Measurements from ENCODE around the gene MAPKAPK2.

The MAPKAPK2 gene

DNA sequence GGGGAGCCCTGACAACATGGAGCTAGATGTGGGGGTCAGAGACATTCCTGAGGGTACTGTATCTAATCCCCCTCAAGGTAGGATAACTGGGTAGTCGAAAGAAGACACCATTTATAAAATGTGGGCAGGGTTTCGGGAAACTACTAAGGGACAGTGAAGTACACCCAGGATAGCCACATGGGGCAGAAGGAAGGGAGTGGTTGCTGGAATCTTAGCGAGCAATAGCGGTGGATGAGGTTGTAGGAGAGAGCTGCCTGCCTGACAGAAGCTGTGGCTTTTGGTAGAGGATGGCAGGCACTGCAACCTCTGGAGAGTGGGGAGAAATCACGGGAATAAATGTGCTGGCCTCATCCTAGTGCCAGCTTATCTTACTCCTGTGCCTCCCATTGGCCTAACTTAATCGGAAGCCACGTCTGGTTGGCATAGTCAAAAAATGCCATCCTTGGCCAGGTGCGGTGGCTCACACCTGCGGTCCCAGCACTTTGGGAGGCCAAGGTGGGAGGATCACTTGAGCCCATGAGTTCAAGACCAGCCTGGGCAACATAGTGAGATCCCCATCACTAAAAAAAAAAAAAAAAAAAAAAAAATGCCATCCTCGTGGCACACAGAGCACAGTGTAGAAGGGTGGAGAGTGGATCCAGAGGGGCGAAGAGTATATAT, 23.4 kb upstream of the MAPKAPK2 start:
- DNase-seq (ENCODE audit: low spot score), result no peak

DNA sequence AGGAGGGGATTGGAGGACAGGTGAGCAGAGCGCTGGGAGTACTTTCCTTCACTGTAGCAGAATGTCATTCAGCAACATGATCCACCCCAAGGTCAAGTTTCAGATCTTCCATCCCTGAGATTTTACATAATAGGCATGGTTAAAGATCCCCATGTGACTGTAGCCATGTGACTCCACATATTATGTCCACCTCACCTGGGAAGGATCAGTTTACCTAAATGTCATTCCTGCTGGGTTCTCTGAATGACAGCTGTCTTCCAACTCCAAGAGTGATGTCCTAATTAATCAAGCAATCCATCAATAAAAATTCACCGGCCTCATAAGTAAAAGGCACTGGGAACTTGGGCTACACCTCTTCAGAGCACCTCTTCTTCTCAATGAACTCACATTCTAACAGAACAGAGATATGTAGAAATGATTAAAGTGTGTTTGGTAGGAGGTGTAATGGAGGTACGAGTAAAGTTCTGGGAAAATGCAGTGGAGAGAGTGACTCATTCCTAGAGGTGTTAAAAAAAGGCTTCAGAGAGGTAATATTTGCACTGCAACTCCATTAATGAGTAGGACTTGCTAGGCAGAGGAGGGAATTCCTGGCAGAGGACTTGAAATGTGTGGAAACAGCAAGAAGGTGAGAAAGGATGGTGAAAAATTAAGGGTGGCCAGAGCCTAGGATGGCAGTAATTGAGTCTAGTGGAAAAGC, 22.2 kb upstream of the MAPKAPK2 start:
- no peak for DNase-seq (ENCODE audit: low spot score)

DNA sequence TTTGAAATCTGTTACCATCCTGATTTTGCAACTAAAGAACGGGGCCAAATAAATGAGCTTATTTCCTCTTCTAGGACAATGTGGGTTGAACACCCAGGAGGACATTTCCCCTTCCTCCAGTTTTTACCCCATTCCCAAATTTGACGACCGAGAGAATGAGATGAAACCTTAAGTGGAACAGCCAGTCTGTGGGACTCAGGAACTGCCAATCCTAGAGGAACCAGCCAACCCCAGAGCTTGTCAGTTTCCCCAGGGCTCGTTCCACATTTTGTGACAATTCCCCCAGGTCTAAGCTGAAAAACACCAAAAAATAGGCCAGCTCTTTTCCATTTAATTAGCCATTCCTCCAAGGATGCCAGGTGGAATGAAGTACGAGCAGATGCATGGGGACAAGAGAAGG, 21.3 kb upstream of the MAPKAPK2 start:
- no peak for DNase-seq (ENCODE audit: low spot score)

DNA sequence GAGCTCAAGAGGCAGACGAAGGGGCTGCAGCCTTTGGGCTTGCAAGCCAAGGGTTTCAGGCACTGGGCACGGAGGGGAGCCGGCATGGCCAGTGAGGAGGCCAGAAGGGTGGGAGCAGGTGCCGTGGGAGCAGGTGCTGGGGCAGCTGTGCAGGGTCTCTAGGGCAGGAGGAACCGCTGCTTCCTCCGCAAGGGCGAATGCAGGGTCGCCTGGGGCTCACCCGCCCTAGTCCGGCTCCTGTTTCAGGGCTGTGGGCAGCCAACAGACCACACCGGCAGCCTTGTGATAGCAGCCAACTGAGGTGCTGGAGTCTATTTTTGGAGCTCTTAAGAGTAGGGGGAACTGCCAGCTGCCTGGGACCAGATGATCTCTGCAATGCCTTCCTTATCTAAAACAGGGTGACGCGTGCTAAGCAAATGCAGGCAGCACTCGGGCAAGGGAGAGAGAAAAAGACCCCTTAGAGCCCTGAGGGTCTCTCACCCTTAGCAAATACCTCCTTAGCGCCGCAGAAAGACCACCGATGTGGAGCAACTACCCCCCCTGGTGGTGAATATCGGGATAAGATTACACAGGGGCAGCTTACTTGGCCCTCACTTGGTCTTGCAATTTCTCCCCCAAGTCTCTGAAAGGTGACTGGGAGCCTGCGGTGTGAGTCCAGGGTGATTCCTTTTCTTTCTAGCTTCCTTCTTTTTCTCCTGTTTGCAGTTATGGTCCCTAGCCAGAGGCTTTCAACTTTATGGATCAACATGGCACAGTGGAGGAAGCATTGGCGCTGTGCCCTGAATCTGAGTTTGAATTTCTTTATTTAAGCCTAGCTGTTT, 20.7 kb upstream of the MAPKAPK2 start:
- DNase-seq (ENCODE audit: low spot score), result peak; percentile 77

DNA sequence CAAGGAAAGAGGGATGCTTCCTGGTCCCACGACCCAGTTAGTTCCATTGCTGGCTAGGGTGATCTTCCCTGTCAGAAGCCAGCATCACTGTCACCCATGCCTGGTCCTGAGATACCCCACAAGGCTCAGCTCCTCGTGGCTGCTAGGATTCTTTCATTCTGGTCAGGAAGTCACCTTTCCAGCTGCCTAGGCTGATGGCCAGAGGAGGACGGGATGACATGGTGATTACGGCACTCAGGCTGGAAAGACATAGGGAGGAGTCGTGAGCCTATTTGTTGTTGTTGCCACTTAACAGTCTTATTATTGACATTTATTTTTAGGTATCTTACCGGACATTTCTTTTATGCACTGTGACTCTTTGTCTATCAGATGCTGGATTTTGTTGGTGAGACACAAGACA, 20.0 kb upstream of the MAPKAPK2 start:
- DNase-seq (ENCODE audit: low spot score), result no peak

DNA sequence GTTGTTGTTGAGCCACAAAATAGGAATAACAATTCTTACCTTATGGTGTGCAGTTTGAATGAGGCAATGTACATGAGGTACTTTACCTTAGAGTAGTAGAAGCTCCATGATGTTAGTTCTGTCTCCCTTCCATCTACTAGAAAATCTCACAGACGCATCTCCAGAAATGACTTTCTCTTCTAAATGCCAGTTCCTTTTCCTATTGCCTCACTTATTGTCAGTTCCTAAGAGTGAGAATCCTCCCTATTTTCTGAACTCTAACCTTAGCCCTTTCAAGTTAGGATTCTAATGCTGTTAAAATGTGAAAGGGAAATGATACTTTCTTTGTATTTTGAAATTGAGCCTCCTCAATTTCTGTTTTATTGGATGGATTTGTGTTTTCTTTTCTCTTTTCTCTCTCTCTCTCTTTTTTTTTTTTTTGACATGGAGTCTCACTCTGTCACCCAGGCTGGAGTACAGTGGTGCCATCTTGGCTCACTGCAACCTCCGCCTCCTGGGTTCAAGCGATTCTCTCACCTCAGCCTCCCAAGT, 18.6 kb upstream of the MAPKAPK2 start:
- DNase-seq (ENCODE audit: low spot score), result no peak

DNA sequence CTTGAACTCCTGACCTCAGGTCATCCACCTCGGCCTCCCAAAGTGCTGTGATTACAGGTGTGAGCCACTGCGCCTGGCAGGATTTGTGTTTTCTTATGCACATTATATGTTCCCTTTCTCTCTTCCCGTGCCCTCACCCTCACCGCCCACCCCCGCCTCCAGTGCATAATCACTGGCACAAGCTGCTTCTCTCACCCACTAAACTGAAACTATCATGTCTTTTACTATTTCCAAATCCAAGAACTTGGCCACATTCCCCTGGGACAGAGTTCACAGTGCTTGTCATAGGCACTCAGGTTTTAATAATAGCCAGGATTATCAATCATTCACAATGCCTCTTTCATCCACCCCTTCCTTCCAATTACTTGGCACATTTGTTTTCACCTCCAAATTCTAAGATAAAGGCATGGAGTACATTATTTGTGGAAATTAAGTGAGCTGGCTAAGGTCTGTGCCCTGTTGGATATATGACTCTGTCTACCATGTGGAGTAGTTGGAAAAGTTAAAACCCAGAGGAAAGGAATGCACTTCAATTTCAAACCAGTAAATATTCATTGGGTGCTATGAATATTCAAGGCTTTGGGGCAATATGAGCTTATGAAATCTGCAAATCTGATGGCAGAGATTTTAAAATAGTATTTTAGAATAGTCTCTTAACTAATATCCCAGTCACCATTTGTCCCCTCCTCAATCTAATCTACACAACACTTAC, 17.6 kb upstream of the MAPKAPK2 start:
- DNase-seq (ENCODE audit: low spot score), result no peak

DNA sequence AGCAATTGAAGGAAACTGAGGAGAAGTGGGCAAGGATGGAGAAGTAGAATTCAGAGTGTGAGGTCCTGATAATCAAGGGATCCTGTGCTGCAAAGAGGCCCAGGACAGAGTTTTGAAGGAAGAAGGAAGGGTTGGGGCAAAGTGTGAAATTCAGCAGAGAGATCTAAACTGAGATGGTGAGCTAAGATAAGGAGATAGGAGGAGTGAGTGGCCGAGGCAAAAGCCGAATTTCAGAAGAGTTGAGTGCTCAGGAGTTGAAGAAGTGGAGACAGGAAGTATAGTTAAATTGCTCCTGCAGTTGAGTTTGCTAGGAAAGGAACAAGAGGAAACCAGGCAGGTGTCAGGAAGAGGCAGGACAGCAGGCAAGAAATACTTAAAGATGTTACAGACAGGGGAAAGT, 16.4 kb upstream of the MAPKAPK2 start:
- DNase-seq (ENCODE audit: low spot score), result no peak

DNA sequence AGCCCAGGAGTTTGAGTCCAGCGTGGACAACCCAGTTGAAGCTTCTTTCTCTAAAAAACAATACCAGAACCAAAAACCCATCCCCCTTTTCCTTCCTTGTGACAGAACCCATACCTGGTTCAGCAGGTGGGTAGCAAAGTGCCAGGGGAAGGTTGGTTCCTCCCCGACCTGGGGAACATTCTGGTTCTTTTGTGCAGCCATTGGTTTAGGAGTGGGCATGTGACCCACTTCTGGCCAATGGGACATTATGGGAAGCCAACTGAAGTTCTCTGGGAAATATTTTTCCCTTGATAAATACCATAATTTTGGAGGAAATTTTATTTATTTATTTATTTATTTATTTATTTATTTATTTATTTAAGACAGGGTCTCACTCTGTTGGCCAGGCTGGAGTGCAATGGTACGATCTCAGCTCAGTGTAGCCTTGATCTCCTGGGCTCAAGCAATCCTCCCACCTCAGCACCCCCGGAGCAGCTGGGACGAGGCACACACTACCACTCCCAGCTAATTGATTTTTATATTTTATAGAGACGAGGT, 15.8 kb upstream of the MAPKAPK2 start:
- DNase-seq (ENCODE audit: low spot score), result no peak

DNA sequence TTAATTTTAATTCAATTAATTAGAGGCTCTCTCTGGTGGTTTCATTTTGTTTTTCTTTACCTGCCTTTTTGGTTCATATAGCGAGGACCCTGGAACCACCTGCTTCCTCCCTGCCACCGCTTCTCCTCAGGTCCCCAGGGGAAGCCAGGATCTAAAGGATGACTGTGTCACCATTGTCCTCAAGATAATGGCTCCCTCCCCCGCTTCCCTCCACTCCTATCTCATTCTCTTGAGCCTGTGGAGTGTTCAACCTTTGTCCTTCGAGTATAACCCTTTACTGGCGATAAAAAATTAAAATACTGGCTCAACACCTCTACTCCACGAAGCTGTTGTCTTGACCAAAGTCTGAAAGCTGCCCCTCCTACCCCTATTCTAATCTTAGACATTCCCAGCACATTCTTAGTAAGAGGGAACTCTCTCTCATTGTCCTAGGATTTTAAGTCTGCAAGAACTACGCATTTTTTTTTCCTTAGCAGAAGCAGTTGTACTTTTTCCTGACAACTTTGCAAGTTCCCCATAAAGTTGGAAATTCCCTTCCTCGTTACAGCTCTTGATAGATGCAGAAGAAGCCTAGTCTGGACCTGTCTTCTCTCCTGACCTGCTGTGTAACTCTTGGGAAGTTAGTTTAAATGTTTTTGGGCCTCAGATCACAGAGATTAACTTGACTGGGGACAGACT, 12.6 kb upstream of the MAPKAPK2 start:
- no peak for DNase-seq (ENCODE audit: low spot score)

DNA sequence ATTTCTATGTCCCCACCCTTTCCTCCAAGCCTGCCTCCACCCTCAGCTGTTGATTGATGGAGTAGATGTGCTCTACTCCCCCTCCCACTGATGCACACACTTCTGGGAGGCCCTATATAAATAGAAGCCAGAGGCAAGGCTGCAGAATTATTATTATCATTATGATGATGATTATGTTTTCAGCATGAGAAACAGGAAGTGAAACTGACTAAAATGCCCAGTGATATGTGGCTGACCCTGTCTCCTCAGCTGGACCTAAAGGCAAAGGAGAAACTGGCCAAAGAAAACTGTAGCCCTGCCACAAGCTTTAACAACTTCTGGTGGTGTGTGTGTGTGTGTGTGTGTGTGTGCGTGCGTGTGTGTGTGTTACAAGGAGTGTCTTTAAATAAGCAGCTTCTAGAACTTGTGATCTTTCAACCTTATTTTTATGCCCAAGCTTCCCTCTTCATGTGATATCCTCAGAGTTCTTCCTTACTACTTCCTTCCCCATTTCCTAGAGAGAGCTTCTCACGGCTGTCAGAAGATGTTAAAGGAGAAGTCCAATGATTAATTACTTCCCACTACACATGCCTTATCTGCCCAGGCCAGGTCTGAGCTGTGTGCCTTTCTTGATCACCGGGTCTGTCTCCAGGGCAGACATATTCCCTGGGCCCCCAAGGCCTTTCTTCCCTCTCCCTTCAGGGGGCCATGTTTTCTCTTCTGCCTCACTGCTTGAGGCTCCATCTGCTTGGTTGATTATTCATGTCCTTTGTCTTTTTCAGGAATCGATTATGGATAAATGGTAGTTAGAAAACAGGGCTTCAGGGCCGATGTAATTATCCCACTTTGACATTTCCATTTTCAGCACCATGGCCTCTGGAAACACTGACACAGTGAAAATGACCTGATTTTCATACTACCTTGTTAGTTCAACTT, 11.6 kb upstream of the MAPKAPK2 start:
- DNase-seq (ENCODE audit: low spot score), result no peak

DNA sequence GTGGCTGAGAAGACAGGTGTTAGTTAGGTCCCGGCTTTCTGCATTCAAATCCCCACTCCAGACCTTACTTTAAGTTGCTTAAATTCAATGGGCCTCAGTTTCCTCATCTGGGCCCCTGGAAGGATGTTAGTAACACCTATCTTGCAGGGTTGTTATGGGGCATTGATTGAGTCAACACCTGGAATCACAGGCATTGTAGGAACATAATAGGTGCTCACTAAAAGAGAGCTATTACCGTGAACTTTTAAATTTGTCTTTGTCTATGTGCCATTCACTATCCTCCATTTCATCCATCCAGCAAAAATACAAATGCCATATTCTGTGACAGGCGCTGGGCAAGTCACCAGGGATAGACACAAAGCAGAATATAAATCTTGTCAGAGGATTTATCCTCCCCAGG, 10.5 kb upstream of the MAPKAPK2 start:
- DNase-seq (ENCODE audit: low spot score), result no peak

DNA sequence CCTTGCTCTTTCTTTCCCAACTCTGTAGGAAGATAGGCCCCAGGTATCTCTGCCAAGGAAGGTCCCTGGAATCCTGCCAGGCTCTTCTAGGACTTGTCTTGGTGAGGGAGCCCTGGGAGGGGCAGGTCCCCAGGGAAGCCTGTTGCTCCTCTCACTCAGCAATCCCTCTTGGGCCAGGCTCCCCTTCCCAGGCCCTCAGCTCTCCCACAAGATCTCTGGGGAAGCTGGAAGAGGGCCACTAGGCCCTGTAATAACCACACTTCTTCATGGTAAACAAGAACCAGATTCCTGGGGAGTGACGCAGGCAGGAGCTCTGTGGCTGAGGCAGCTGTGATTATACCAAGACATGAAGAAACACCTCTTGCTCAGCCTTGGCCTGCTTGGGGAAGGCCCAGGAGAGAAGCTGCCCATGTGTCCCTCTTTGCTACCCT, 9.9 kb upstream of the MAPKAPK2 start:
- DNase-seq (ENCODE audit: low spot score), result no peak

DNA sequence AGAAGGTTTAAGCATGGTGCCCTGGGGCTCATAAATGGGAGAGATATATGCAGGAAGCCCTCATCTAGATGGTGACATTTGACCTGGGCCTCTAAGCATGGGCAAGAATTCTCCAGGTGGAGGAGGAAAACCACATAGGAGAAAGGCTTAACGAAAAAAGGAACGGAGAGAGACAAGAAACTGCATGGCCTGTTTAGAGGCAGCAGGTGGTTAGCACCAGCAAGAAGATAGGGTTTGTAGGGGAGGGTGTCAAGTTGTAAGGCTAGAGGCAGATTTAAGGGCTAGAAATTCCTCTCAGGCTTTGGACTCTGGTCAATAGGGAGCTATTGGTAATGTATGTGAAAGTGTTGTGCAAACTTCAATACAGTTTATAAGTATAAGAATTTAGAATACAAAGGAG, 8.2 kb upstream of the MAPKAPK2 start:
- DNase-seq (ENCODE audit: low spot score), result no peak

DNA sequence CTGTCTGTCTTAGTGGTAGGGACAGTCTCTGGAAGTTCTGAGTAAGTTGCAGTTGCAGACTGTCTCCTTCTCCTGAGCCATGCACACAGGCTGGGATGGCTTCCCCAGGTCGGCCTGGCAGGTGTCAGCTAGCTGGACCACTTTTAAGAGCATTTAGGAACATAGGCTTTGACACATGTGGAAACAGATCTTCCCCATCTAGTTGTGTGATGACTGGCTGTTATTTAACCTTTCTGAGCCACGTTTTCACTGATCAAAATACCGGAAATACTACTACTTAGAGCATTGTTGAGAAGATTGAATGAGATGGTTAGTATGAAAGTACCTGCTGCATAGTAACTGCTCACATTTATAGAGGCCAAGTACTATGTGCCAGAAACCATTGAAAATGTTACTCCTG, 6.2 kb upstream of the MAPKAPK2 start:
- no peak for DNase-seq (ENCODE audit: low spot score)

DNA sequence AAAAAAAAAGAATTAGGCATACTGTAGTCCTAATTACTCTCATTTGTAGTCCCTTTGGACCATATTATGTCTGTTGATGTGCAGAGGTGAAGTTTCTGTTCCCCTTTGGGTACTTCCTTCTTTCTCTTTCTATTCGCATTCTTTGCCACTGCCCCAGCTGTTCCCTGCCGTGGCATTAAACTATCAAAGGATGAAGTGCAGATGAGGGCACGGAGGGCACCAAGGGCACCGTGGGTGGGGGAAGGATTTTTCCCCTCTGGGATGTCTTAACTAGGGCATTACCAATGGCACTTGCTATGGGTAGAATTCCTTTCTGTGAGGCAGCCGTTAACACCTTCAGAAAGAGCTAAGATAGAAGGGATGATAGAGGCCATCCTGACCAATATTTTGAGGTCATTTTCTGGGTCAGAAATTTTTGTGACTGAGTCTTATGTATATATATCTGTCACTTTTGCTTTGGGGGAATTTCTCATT, 4.9 kb upstream of the MAPKAPK2 start:
- DNase-seq (ENCODE audit: low spot score), result no peak

DNA sequence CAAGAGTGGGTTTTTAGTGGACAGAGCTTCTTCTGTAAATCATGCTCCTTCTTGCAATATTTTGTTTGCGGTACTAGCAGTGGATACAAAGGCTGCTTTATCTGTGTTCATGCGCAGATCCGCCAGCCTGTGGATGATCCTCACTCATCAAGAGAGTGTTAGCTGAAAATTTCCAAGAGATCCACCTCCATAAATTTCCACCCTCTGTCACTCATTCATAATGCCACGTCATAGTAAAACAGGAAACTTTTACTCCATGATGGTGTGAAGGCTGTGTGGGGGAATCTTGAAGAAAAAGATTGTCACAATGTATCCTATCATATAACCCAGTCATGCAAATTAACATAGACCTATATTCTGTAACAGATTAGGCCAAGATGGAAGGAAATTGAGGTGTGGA, 4.4 kb upstream of the MAPKAPK2 start:
- no peak for DNase-seq (ENCODE audit: low spot score)

DNA sequence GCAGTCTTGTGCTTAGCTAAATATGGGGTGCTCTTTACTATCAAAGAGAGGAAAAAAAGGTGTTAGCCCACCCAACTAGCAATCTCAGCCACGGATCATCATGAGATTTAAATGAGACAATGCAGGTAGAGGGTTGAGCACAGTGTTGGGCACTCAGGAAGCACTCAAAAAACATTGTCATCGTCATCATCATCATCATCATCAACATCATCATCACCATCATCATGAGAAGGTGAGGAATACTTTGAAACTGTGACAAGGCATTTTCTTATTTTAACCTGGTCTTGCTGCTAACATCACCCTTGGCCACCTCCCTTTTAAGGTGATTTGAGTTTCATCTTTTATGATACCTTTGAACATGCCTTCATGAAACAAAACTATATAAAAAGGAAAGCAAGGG, 3.3 kb upstream of the MAPKAPK2 start:
- no peak for DNase-seq (ENCODE audit: low spot score)

DNA sequence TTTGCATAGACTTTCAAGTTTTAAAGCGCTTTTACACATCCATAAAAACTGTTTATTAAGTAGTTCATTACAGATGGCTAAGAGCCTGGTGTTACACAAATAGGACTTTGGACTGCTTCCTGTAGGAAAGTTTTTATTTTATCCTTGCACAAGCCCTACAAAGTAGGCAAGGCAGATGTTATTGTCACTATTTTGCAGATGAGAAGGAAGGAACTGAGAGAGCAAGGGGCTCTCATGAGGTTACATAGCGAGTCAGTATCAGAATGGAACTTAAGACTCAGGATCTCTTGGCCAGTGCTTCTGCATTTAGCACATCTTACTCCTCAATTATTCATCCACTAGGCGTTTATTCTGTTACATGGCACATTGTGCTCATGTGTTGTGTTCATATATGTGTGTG, 2.6 kb upstream of the MAPKAPK2 start:
- DNase-seq (ENCODE audit: low spot score), result no peak

DNA sequence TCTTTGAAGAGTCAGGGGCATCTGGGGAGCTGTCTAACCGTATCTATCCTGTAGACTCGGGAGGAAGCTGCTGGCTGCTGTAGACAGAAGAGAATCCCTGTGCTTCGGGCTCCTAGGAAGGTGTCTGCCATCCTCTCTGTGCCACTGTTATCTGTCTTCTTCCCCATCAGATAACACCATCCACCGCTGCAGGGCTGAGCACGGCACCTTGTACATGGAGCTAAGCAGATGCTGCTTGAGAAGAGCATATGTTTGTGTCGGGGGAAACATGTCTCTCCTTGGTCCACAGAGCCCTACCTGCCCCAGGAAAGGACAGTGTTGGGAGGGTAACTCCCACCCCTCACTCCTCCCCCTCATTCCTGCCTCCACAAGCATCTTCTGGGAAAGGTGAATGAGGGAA, 1.4 kb upstream of the MAPKAPK2 start:
- DNase-seq (ENCODE audit: low spot score), result no peak

Measured in left forelimb (tissue), 1 donor.